DND-41 (cell line): ENCODE data around the gene LYPD6B.

Experiments
- EZH2 ChIP-seq: IDR thresholded peaks from 3 replicates; pipeline ENCODE4 v1.6.1; 2012; ENCODE audit warnings: borderline replicate concordance, low read depth, mild to moderate bottlenecking, moderate library complexity, low read length, inconsistent platforms; ENCODE audit not compliant: severe bottlenecking
- TF ChIP-seq, protein P1 (sequence below): IDR thresholded peaks from 2 replicates; pipeline ENCODE4 v1.5.1; 2012; ENCODE audit warnings: borderline replicate concordance, low read length, moderate library complexity, mild to moderate bottlenecking; ENCODE audit not compliant: poor library complexity, severe bottlenecking; ENCODE audit errors: extremely low read depth

DNA sequence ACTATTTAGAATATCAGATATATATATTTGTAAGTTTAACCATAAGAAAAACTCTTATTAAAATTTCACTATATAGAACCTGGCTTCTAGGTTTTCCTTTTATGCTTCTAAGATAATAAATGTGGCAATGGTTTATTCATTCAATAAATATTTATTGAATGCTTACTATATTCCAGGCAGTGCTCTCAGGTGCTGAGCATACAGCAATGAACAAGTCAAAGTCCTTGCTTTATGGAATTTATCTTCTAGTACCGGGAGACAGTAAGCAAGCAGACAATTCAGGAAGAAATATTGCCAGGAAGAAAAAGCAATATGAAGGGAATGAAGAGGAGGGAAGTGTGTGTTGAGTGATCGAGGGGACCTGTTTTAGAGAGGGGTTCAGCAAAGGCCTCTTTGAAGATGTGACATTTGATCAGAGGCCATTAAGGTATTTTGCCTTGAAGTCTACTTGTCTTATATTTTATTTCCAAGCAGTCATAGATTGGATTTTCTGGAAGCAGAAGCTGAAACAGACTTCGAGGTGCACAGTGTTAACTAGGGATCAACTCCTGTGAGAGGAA, 197.4 kb downstream of the LYPD6B start:
- TF ChIP-seq EZH2: no peak
- TF ChIP-seq, protein P1, sequence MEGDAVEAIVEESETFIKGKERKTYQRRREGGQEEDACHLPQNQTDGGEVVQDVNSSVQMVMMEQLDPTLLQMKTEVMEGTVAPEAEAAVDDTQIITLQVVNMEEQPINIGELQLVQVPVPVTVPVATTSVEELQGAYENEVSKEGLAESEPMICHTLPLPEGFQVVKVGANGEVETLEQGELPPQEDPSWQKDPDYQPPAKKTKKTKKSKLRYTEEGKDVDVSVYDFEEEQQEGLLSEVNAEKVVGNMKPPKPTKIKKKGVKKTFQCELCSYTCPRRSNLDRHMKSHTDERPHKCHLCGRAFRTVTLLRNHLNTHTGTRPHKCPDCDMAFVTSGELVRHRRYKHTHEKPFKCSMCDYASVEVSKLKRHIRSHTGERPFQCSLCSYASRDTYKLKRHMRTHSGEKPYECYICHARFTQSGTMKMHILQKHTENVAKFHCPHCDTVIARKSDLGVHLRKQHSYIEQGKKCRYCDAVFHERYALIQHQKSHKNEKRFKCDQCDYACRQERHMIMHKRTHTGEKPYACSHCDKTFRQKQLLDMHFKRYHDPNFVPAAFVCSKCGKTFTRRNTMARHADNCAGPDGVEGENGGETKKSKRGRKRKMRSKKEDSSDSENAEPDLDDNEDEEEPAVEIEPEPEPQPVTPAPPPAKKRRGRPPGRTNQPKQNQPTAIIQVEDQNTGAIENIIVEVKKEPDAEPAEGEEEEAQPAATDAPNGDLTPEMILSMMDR: no peak
